Right atrium auricular region (tissue), 2 donors: ENCODE results near the gene BPIFA1. TPM values are rescaled to one million over a fixed set of nuclear protein-coding genes. Genes with fewer than 3 reads are reported as not detected.

Experiments used
- DNase-seq: peaks from one replicate; pipeline ENCODE4 v3.0.0-alpha.2; 2019; ENCODE audit warnings: low spot score
- H3K27ac ChIP-seq, 2 donors: fragments of 200-600 bp; sonication (generic); 1 replicate in 1 of 2; 2 replicates in 1 of 2; pipeline ENCODE4 v1.5.1; 2016 to 2019
- H3K27me3 ChIP-seq, 2 donors: fragments of 200-600 bp; sonication (generic); one replicate each; pipeline versions ENCODE4 v1.5.1 to v1.6.0; 2017 to 2019
- H3K36me3 ChIP-seq: fragments of 200-600 bp; sonication (generic); one replicate; pipeline ENCODE4 v1.5.1; 2016
- H3K4me1 ChIP-seq, 2 donors: fragments of 200-600 bp; sonication (generic); one replicate each; pipeline versions ENCODE4 v1.5.1 to v1.6.0; 2017 to 2019
- H3K4me3 ChIP-seq, 2 donors: fragments of 200-600 bp; sonication (generic); 1 replicate in 1 of 2; 2 replicates in 1 of 2; pipeline ENCODE4 v1.5.1; 2017 to 2019; ENCODE audit warnings: mild to moderate bottlenecking in 1 of 2, moderate library complexity in 1 of 2
- H3K9me3 ChIP-seq, 2 donors: fragments of 200-600 bp; sonication (generic); one replicate each; pipeline ENCODE4 v1.5.1; 2019
- total RNA-seq, 2 donors: library from RNA; depleted of rRNA; stranded (reverse); fragments of >200 nt; gene quantifications; one replicate each; pipeline ENCODE4 v1.1.0, GENCODE V29; 2016
- TF ChIP-seq, protein P1 (sequence below), 2 donors: fragments of 200-600 bp; sonication (generic); IDR thresholded peaks; one replicate each; pipeline ENCODE4 v1.5.1; 2019; ENCODE audit warnings: antibody characterized with exemption in 2 of 2

BPIFA1 gene
- total RNA-seq, 2 donors from 2014 or later, result not detected

DNA sequence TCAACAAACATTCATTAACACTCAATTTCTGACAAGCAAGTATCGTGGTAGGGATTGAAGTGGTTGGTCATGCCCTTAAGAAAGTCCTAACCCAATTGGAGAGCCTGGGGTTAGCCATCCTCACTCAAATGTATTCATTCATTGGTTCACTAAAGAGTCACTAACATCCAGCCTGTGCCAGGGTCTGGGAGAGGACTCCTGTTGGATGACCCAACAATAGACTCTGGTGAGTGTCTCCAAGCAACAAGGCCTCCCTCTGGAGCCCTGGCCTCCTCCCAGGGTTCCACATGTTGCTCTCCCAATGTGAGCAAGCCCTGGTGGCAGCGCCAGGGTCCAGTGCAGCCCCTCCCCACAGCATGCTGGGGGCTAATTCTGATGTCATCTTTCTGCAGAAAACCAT lies 18.7 kb upstream of the BPIFA1 start, which contains the start of gene BPIFA3:
Gene BPIFA3, plus strand, starts transcription at position 301 of the 400 bp plus-strand sequence. CDS start 185 bp downstream, outside the sequence.
- Histone ChIP-seq H3K4me1 (no peaks in the 10 kb centered on the region), H3K36me3 (no peaks in the 10 kb centered on the region), H3K4me3 (no peak within 1 kb of the TSS), H3K27ac (no peak within 1 kb of the TSS), H3K9me3 (no peaks in the 10 kb centered on the region), H3K27me3 (no peaks in the 10 kb centered on the region)
- no peak for DNase-seq
- TF ChIP-seq, protein P1, sequence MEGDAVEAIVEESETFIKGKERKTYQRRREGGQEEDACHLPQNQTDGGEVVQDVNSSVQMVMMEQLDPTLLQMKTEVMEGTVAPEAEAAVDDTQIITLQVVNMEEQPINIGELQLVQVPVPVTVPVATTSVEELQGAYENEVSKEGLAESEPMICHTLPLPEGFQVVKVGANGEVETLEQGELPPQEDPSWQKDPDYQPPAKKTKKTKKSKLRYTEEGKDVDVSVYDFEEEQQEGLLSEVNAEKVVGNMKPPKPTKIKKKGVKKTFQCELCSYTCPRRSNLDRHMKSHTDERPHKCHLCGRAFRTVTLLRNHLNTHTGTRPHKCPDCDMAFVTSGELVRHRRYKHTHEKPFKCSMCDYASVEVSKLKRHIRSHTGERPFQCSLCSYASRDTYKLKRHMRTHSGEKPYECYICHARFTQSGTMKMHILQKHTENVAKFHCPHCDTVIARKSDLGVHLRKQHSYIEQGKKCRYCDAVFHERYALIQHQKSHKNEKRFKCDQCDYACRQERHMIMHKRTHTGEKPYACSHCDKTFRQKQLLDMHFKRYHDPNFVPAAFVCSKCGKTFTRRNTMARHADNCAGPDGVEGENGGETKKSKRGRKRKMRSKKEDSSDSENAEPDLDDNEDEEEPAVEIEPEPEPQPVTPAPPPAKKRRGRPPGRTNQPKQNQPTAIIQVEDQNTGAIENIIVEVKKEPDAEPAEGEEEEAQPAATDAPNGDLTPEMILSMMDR (IDR thresholded peaks at IDR 0.05), result no peak

DNA sequence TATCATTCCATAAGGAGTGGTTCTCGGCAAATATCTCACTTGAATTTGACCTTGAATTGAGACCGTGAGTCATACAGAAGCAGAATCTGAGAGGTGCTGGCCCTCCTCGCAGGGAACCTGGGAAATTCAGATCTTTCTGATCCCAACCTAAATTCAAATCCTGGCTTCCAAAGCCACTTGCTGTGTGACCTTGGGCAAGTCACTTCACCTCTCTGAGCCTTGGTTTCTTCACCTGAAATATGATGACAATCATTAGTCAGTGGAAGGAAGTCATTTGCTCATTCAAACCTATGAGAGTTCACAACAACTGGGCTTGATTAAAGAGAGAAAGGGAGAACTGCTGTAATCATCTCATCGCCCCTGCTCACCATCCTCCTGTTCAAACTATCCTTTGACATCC lies 11.4 kb upstream of the BPIFA1 start:
- H3K36me3 ChIP-seq, result no peaks in the 10 kb centered on the region
- no peak overlapping the region for H3K27ac ChIP-seq
- DNase-seq, result no peak
- no peaks in the 10 kb centered on the region for H3K9me3 ChIP-seq
- TF ChIP-seq, protein P1 (IDR thresholded peaks at IDR 0.05), result no peak
- H3K4me1 ChIP-seq, result no peaks in the 10 kb centered on the region
- no peaks in the 10 kb centered on the region for H3K27me3 ChIP-seq
- H3K4me3 ChIP-seq, result no peak overlapping the region

DNA sequence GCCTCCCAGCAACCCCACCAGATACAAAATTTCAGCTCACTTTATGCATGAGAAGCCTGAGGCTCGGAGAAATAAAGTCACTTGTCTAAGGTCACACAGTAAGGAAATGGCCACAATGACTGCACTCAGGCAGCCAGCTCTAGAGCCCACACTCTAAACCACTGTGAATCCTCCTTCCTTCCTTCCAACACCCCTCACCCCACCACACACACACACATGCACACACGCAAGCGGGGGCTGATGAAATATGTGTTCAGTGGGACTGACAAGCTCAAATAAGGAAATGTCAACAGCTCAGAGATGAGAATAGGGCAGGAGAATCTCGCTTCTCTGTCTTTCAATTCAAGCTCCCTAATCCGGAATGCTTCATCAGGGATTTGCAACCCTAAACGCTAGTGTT lies 6.0 kb upstream of the BPIFA1 start:
- Histone ChIP-seq H3K4me1 (no peaks in the 10 kb centered on the region), H3K27me3 (no peaks in the 10 kb centered on the region), H3K9me3 (no peaks in the 10 kb centered on the region), H3K4me3 (no peak overlapping the region), H3K27ac (no peak overlapping the region), H3K36me3 (no peaks in the 10 kb centered on the region)
- TF ChIP-seq, protein P1 (IDR thresholded peaks at IDR 0.05), result no peak
- DNase-seq, result no peak

DNA sequence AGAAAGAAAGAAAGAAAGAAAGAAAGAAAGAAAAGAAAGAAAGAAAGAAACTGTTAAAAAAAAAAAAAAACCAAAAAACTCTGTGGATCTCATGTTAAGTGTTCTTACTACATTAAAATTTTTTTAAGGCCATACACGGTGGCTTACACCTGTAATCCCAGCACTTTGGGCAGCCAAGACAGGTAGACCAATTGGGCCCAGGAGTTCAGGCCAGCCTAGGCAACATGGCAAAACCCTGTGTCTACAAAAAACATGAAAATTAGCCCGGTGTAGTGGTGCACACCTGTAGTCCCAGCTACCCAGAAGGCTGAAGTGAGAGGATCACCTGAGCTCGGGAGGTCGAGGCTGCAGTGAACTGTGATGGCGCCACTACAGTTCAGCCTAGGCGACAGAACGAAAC lies 4.6 kb upstream of the BPIFA1 start:
- H3K27me3 ChIP-seq, result no peaks in the 10 kb centered on the region
- H3K36me3 ChIP-seq, result no peaks in the 10 kb centered on the region
- no peak for DNase-seq
- H3K9me3 ChIP-seq, result no peaks in the 10 kb centered on the region
- no peak overlapping the region for H3K4me3 ChIP-seq
- H3K4me1 ChIP-seq, result no peaks in the 10 kb centered on the region
- TF ChIP-seq, protein P1 (IDR thresholded peaks at IDR 0.05), result no peak
- H3K27ac ChIP-seq, result no peak overlapping the region

DNA sequence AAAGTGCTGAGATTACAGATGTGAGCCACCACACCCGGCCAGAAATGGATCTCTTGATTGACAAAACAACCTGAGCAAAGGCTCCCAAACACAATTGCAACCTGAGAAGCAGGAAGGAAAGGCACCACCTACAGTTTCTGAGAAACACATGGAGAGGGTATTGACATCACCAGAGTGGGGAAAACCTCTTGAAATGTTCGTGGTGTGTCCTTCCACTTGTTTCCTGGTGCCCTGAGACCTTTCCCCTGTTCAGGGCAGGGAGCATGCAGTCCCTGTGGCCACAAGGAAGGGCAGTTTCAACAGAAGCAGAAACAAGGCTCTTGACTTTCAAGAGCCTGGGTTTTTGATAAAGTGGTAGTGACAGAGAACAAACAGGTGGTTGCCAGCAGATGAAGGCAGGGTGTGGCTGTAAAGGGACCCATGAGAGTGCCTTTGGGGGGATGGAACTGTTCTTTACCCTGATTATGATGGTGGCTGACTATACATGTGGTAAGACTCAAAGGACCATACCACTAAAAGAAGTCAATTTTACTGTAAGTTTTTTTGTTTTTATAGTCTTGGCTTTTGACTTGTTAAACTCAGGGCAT lies 3.2 kb upstream of the BPIFA1 start:
- H3K27me3 ChIP-seq, result no peaks in the 10 kb centered on the region
- TF ChIP-seq, protein P1 (IDR thresholded peaks at IDR 0.05), result no peak
- no peaks in the 10 kb centered on the region for H3K9me3 ChIP-seq
- no peaks in the 10 kb centered on the region for H3K36me3 ChIP-seq
- H3K27ac ChIP-seq, result no peak overlapping the region
- no peak for DNase-seq
- H3K4me1 ChIP-seq, result no peaks in the 10 kb centered on the region
- no peak overlapping the region for H3K4me3 ChIP-seq
